Activated effector memory CD4-positive, alpha-beta T cell treated with Interleukin-2 at 50 U/mL for 16 hours (primary cell): Measurements from ENCODE around the gene VEGFA.
"Not testable (repeated sequence)": the region's sequence is repeated elsewhere in the genome, so short reads cannot be mapped to it uniquely, and the experiment has no call there.

Experiments used
- DNase-seq: peaks from one replicate; pipeline ENCODE4 v3.0.0-alpha.2; 2020

The VEGFA gene

DNA sequence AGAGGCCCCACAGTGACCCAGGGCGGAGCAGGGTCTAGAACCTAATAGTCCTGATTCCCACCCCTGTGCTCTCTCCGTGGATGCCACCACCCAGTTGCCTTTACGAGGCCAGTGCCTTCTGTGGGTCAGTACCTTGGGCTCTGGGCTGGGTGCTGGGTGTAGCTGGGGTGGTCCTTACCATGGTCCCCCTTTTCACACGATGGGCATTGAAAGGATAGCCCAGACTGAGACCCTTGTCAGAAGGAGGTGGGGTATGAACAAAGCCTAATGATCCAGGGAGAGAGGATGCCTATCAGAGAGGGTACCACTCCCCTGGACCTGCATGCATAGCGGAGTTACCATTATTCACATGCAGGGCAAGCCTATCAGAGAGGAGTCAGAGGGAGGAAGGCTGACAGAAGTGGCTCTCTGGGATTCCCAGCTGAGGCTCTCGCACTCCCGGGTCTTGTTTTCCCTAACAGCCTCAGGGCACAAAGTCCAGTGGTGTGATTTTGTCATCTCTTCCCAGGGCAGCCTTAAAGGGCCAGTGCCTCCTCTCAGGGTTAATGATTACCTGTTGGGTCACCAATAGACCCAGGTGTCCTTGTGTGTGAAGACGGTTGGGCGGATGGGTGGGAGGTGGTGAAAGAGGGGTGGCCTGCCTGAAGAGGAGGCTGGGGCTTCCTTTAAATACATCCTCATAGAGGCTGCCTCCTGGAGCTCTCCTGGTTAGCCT is 36.2 kb downstream of the VEGFA start:
- DNase-seq, result no peak

- no peak for DNase-seq
Measured at GRCh38 chr6:43806758-43807227, 36.8 kb downstream of the VEGFA start.

GRCh38 chr6:43807228-43808061 is 37.4 kb downstream of the VEGFA start:
- no peak for DNase-seq

DNA sequence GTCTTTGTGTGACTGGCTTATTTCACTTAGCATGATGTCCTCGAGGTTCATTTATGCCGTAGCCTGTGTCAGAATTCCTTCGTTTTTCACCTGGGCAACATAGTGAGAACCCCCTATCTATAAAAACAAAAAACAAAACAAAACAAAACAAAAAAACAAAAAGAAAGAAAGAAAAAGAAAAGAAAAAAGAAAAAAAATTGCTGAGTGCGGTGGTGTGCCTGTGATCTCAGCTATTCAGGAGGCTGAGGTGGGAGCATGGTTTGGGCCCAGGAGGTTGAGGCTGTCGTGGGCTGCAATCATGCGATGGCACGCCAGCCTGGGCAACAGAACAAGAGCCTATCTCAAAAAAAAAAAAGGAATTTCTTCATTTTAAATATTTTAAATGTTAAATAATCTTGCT is 38.4 kb downstream of the VEGFA start:
- no peak for DNase-seq

GRCh38 chr6:43809417-43810305 is 39.6 kb downstream of the VEGFA start:
- DNase-seq, result no peak

- no peak for DNase-seq
Measured at GRCh38 chr6:43810965-43811732, 41.1 kb downstream of the VEGFA start.

GRCh38 chr6:43811733-43812099 is 41.7 kb downstream of the VEGFA start:
- DNase-seq, result no peak

- DNase-seq, result no peak
Measured at GRCh38 chr6:43812850-43813578, 43.0 kb downstream of the VEGFA start.

DNA sequence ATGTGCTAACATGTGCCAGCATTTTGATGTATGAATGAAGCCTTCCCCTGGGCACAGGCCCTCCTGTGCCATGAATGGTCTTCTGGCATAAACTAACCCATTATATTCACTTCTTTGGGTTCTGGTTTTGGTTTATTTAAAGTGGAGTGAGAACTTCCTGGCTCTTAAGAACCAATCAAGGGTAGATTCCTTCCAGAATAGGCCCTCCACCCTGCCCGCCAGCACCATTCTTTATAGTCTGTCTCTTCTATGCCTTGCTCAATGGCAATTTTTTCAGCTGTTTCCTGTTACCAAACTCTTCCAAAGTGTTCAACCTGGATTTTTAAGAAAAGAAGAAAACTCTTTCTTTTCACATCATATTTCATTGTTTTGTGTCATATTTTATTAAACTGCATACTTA is 44.1 kb downstream of the VEGFA start:
- no peak for DNase-seq

- DNase-seq, result no peak
Measured at GRCh38 chr6:43814865-43815264, 44.9 kb downstream of the VEGFA start.

- DNase-seq, result no peak
Measured at GRCh38 chr6:43817192-43817591, 47.2 kb downstream of the VEGFA start.

DNA sequence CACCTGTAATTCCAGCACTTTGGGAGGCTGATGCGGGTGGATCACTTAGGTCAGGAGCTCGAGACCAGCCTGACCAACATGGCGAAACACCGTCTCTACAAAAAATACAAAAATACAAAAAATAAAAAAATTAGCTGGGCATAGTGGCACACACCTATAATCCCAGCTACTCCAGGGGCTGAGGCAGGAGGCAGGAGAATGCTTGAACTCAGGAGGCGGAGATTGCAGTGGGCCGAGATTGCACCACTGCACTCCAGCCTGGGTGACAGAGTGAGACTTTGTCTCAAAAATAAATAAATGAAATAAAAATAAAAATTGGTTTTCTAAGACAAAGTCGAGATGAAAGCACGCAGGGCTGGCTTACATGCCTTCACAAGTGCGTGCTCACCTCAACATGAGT is 49.0 kb downstream of the VEGFA start:
- not testable (repeated sequence) for DNase-seq

GRCh38 chr6:43819958-43820357 is 49.9 kb downstream of the VEGFA start:
- no peak for DNase-seq

DNA sequence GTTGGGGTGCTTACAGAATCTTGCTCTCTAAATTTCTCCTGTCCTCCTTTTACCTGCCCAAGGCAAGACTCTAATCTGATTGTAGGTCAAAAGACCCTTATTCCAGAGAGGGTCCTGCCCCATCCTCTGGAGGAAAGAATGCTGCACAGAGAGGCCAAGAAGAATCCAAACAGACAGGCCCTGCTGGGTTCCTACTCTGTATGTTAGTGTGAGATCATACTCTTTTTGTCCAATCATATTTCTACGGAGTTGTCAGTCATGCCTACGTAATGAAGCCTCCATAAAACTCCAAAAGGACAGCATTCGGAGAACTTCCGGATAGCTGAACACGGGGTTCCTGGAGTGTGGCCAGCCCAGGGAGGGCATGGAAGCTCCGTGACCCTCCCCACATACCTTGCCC is 50.5 kb downstream of the VEGFA start:
- no peak for DNase-seq

- no peak for DNase-seq
Measured at GRCh38 chr6:43821101-43821886, 51.3 kb downstream of the VEGFA start.

- no peak for DNase-seq
Measured at GRCh38 chr6:43823390-43823789, 53.4 kb downstream of the VEGFA start.

GRCh38 chr6:43823879-43824702 is 54.1 kb downstream of the VEGFA start:
- no peak for DNase-seq

GRCh38 chr6:43824703-43825064 is 54.7 kb downstream of the VEGFA start:
- DNase-seq, result no peak

DNA sequence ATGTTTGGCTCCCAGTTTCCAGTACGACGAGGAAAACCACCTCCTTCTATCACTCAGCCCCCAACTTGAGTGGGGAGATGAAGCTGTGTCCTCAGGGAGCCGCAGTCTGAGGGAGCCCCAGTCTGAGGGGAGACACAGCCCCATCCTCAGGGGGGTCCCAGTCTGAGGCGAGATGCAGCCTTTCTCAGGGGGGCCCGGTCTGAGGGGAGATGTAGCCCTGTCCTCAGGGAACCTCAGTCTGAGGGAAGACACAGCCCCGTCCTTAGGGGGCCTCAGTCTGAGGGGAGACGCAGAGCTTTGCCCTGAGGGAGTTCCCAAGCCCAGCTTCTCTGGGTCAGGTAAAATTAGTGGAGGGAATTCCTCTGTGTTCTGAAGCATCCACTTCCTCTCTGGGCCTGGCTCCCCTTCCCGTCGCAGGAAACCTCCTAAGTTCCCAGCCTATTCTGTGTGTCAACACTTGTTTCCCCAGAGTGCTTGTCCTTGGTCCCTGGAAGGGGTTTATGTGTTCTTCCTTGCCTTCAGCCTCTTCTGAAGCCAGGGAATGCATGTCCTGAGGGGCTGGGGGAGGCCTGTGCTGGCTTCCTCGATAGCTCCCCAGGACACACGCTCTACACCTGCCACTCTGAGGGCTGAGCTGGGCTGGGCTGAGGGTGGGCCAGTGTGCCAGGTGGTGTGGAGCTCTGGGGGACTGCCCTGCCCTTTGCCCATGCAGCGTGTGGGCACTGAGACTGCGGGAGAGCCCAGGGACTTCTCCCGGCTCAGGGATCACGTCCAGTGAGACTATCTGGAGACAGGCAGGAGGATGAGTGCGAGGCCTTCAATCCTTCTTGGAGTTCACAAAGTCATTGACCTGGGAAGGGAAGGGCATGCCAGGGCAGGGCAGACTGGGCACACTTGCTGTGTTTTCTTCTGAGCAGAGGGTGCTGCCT is 55.4 kb downstream of the VEGFA start:
- DNase-seq, result no peak
